ENCODE data around the gene CGNL1.

CGNL1 gene

DNA sequence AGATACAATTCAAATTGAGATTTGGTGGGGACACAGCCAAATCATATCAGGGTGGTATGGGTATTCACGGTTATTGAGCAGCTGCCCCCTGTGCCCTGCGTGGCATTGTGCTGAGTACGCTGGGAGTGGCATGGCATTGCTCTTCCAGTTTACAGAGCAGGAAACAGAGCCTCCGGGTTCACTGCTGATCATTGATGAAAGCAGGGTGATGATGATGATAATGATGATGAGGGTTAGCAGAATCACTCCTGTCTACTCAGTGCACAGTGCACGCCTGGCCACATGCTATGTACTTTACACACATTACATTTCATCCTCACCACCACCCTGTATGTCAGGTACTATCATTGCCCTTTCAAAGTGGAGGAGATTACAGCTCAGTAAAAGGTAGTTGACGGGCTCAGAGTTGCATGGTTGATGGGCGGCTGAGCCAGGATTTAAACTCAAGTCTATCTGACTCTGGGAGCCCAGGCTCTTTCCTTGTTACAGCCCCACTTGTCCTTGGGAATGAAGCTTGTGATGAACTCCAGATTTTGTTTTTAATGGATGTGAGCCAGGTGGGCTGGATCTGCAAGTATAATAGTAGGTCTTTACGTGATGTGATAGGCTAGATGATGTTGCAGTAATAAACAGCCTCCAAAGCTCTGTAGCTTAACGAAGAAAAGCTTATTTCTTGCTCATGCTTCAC, 127.8 kb downstream of the CGNL1 start:
- DNase-seq, result no peak

DNA sequence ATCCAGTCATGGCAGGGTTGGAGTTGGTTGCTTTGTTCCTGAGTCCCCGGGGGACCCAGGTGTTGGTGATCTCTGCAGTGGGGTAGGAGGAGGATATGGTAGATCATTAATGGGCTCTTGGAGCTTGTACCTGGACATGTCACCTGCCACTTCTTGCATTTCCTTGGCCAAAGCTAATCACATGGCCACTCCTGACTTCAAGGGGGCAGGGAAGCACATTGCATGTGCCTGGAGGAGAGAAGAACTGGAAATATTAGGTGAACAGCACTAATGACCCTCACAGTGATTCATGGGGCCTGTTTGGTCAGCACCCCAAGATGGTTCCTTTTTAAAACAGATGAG, 128.3 kb downstream of the CGNL1 start:
- DNase-seq, result no peak

DNA sequence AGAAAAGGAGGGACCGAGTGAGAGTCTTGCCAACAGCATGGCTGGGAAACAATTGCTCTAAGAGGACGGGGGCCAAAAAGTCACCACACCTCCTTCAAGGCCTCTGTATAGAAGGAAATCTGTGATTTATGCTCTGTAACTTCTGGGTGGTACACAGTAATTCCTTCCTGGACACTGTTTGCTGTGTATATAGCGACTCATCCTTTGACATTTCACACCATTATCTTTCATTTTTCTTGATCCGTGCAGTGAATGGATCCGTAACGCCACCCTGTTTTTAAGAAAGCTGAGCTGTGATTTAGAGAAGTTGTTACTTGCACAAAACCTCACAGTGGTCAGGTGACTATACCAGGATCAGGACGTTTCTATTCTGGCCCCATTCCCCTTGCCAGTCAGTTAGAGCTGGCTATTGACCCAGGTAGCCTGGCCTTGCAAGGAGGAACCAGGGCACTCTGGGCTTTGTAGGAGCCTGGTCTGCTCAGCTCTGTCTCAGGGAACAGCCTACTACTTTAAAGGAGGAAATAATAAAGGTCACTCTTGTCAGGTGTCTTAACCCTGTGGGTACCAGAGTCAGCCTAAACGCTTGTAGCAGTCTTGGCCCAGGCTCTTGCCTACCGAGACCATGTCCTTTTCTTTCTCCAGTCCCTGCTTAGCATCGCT, 128.9 kb downstream of the CGNL1 start:
- no peak for DNase-seq

DNA sequence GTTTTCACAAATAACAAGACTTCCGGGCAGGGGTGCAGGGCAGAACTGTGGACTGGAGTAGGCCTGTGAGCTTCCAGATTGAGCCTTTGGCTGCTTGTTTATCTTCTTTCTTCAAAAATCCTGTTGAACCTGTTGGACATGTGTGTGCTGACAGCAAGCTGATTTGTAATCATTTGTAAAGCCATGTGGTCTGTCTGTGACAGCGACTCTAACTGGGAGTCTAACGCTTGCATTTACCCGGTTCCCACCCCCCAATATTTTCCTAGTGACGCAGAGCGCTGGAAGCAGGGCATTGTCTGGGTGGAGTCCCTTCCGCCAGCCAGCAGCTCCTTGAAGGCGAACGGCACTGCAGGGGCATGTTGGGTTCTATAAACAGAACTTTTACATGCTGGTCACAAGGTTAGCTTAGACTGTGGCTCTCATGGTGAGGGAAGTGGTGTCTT, 129.7 kb downstream of the CGNL1 start:
- no peak for DNase-seq

DNA sequence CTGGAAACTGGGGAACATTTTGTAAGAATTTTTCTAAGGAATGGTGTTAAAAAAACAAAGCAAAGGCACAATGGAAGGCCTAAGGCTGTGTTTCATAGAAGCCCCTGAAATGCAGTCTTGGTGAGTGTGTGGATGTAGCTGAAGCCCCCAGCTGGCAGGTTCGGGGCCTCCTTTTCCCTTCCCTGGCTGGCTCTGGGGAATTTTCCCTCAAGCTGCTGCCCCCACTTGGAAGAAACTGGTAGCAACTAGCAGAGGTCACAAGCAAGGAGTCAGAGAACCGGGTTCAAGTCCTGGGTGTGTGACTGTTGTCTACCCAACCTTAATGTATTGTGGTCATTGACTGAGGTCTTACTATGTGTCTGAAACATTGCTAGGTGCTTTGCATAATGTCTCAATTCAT, 130.1 kb downstream of the CGNL1 start:
- DNase-seq, result no peak

DNA sequence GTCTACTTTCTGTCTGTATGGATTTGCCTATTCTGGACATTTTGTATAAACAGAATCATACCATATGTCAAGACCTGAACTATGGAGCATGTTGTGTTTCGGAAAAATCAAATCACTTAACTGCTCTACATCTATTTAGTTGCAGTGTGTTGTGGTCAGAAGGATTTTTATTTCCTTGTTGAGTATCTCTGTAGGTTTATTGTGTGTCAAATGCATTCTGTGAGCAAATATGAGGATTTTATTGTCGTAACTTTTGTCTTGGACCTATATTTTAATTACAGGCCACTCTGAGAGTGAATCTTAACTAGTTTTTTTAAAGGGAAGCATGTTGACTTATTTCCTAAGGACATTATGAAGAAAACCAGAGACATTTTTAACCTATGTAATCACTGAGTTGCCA, 130.8 kb downstream of the CGNL1 start:
- DNase-seq, result no peak

DNA sequence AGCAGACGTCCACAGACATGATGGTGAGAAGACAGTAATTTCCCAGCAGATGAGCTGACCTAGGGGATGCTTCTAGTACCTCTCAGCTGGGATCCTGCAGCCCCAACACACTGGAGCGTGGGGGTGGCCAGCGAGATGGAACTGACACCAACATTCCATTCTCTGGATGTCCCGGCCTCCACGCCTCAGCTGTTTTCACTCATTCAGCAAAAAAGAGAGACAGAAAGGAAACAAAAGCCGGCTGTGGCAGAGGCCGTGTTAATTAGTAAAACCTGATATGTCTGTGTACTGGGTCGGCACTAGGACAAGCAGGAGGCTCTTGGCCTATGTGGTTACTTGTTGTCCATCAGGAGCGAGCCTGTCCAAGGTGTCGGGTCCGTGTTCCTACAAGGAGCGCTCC, 132.8 kb downstream of the CGNL1 start:
- DNase-seq, result no peak

DNA sequence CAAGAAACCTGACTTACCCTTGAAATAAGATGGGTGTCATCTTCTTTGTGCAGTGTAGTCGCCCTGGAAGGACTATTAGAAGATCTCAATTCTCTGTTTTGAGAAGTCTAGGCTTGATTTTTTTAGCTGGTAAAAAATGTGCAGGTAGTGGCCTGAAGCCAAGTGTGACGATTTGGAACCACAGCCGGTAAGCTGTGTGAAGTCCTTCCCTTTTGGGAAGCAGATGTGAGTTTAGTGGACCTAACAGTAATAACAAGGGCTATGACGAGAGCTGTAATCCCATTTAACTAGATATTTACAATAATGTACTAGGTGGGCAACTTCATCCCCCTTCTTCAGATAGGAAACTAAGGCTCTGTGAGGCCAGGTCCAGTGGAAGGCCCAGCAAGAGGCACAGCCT, 133.7 kb downstream of the CGNL1 start:
- DNase-seq, result no peak

DNA sequence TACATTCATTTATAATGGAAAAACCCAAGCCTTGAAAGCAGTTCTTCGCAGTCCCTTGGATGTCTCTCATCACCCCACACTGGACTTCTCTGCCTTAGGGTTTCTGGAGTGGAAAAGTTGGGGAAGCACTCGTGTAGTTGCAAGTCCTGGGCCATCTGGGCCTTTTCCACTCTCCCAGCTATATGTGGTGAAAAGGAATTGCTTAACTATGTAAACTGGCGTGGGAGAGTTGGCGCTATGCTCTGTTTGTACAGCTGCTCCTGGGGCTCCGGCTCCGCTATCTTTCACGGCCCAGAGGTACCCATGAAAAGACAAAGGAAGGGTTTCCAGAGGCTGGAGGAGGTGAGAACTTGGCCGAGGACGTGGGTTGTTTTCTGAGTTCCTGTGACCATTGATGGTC, 134.3 kb downstream of the CGNL1 start:
- DNase-seq, result no peak

DNA sequence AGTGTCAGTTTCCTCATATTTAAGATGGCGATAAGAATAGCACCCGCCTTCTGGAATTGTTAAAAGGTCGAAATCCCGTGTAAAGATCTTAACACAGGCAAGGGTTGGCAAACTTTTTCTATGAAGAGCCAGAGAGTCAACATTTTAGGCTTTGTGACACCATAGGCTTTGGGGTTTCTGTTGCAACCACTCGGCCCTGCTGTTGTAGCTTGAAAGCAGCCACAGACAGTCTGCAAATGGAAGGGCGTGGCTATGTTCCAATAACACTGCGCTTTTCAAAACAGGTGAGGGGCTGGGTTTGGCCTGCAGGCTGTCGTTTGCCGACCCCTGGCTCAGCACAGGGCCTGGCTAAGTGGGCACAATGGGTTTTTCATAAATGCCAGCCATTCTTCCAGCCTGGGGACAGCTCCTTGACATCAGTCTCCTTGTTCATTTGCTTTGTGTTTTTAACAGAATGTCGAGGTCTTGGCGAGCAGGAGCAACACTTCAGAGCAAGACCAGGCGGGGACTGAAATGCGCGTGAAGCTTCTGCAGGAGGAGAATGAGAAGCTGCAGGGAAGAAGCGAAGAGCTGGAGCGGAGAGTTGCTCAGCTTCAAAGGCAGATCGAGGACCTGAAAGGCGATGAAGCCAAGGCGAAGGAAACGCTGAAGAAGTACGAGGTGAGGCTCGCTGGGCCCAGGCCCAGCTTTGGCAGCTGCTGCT, 140.2 kb downstream of the CGNL1 start:
- DNase-seq, result peak; percentile 27

DNA sequence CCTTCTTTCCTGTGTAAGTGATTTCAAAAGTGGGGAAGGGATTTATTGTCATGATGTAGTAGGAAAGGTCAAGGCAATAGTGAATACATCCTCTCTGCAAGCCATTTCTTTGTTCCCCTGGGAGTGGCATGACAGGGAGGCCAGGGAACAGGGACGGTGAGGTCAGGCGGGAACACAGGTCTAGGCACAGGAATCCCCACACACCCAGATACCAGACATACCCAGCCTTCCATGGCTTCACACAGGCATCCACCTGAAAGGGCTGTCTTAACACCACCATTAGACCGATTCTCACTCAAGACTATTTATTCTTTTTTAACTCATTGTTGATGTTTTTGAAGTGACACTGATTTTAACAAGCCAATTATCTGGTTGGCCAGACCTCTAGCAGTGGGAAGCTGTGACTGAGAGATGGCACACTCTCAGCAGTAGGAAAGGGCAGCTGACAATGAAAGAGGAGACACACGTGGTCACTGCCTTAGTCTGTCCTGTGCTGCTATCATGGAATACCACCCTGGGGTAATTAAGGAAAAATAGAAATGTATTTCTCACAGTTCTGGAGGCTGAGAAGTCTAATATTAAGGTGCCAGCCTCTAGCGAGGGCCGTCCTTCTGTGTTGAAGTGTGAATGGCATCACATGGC, 140.8 kb downstream of the CGNL1 start:
- DNase-seq, result no peak

DNA sequence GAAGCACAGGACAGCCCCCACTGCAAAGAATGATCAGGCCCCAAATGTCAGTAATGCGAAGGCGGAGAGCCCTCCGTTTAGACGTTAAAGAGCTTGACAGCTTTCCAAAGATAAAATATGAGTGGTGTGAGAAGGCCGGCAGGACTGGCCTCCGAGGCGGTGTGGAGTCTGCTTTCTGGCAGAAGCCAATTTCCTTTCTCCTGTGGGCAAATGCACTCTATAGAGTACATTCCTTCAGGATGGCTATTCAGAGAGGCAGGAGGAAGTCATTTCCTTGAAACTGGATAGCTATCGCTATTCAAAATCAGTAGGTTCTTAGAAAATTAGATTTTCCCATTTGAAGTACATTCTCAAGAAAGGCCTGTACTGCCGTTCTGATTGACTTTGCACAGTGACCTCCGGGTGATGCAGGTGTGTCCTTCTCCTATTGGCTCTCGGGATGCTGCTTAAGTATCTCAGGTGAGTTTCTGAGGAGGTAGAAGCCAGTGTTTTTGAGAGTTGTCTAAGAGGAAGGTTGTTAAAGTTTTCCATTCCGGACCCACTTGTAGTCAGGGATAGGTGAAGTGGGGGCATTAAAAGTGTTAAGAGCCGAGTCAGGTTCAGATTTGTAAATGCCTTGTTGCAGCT, 142.6 kb downstream of the CGNL1 start:
- DNase-seq, result no peak

DNA sequence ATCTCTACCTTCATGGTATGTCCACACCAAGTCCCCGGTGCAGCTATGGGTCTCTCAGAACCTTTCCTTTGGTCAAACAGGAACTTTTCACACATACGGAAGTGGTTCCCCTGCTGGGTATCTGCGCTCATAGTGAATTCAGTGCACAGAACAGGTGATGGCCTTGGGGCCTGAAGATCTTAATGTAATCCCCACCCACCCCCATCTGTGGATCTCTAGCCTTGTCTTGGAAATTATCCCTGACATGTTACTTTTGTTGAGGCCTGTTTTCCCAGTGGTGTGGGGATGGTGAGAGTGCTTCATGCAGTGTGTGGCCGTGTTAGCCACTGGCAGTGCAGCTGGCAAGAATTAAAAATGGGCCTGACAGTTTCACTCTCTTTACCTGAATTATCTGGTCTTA, 143.5 kb downstream of the CGNL1 start:
- no peak for DNase-seq

DNA sequence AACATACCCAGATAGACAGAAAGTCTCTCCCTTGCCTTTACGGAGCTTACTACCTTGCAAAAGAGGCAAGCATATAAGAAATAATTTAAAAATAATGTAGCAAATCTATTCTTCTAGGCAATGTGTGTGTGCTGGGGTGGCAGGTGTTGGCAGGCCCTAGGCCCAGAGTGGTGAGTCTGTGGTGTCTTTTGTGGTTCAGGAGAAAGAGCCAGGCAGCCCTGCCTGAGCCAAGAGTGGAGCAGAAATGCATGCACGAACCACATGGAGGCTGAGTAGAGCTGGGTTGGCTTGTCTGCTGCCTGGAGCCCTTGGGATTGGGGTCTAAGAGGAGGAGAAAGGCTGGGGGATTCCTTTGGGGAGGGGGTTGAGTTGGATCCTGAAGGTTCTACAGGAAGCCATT, 145.2 kb downstream of the CGNL1 start:
- no peak for DNase-seq

DNA sequence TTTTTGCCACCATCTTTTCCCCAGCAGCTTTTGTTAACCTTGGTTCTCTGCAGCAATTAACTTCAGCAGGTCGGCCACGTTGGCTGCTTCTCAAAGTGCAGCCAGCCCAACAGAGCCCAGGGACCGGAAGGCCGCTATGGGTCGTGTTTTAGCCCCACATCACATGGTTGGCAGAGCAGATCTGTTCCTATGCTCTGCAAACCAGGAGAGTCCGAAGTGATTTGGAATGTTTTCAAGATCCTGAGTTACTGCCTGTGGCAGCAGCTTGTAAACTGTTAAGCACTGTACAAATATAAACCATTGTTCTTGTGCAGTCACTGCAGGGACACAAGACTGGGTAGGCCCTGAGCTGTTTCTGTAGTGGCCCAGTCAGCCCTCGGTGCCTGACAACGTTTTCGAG, 145.8 kb downstream of the CGNL1 start:
- no peak for DNase-seq

DNA sequence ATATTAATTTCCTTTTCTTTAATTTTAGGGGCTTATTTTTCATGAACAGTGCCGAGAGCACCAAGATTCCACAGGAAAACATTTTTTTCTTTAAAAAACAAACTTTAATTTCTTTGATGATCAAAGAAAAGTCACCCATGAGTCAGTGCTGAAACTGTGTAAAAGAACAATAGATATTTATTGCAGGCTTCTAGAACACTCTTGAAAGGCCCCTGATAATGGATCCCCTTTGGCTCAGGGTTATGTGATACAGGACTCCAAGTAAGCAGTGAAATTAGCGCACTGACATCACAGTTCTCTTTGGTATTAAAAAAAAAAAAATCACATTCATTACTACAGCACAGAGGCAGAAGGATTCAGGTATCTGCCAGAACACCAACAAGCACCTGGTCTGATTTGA, 149.3 kb downstream of the CGNL1 start:
- DNase-seq, result no peak

DNA sequence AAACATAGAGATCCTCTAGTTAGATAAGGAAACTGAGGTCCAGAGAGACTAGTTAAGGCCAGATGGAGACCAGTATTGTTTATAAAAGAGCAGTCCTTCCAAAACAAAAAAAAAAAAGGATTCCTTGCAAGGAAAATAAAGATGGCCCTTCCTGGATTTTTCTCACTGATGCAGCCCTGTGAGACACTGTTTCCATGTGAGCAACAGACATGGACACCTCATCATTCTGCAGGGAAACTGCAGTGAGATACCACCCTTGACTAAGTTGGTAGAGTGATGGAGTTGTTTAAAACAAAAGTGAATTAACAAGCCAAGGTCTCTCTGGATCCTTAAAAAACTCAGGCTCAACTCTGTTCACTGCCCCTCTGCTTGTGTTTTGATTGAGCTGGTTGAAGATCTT, 149.8 kb downstream of the CGNL1 start:
- no peak for DNase-seq

DNA sequence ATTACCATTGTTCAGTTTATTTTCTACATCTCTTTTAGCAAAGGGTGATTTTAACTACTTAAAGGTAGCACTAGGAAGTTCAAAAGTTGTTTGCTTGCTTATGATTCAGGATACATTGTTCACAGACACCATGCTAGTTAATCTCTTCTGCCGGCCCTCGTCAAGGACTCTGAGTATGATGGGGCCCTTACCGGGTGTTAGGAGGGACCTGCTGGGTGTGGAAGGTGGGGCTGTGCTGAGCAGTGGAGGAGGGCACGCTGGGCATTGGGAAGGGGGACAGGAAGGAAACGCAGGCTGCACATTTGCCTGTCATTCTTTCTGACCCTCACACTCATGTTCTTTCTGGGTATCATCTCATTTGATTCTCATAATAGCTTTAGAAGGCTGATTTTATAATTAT, 150.3 kb downstream of the CGNL1 start:
- no peak for DNase-seq

DNA sequence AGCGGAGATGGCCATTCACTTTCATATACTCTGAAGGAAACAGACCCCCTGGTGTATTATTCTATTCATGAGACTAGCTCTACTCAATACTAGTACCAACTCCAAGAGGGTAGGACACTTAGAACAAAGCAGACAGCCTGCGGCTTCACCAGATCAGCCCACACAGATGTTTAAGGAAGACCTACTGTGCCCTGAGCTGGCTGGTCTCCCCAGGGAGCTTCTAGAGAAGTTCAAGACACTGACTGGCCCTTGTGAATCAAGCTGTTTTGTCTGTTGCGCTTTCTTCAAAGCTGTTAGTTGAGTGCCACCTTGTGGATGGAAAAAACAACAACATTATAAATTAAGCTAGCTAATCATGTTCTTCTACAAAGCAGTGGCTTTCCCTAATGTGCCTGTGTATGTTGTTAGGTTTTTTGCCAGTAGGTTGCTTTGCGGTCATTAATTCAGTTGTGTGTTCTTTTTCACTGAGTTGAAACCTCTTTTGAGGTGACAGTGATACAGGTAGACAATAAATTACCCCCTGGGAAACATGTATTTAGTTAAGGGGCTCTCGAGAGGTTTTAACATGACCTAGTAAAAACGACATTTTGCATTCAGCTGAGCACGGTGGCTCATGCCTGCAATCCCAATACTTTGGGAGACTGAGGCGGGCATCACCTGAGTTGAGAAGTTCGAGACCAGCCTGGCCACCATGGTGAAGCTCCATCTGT, 151.2 kb downstream of the CGNL1 start:
- peak; percentile 83 for DNase-seq

DNA sequence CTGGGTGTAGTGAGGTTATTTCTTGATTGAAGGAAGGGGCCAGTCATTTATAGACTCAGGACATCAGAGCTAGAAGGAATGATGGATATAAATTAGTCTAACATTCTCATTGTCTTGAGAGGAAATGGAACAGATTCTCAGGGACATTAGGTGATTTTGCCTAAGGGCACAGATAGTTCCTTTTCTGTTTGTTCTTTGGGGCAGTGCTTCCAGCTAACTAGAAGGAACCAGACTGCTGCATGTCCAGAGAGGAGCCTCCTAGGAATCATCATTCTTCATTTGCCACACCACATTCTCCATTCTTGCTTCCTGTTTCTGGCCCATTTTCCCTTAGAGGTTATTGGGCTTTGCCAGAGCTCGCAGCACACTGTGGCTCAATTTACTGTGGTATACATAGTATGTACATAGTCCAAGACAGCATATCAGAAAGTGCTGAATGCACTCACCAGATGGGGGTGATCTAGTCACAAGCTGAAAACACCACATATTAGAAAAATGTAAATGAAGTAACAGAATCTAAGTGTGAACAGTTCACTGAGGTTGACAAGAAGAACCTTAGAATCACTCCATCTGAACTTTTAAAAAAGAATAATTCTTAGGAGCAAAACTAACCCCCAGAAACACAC, 152.7 kb downstream of the CGNL1 start:
- DNase-seq, result no peak

DNA sequence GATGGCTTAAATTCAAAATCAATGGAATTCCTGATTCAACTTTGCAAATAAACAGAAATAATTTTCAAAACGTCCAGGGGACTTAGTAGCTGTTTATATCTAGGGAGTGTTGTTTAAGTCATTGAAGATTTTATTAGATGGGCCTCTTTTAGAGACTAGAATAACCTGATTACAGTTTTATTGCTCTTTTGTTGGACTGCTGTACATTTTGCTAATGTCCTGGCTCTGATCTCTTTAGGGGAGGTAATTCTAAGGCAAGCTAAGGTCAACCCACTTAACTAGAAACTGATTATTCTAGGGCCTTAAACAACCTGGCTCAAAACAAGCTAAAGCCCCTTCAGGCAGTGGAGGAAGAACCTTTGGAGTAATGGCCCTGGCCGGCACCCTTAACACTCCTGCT, 153.4 kb downstream of the CGNL1 start:
- DNase-seq, result no peak

DNA sequence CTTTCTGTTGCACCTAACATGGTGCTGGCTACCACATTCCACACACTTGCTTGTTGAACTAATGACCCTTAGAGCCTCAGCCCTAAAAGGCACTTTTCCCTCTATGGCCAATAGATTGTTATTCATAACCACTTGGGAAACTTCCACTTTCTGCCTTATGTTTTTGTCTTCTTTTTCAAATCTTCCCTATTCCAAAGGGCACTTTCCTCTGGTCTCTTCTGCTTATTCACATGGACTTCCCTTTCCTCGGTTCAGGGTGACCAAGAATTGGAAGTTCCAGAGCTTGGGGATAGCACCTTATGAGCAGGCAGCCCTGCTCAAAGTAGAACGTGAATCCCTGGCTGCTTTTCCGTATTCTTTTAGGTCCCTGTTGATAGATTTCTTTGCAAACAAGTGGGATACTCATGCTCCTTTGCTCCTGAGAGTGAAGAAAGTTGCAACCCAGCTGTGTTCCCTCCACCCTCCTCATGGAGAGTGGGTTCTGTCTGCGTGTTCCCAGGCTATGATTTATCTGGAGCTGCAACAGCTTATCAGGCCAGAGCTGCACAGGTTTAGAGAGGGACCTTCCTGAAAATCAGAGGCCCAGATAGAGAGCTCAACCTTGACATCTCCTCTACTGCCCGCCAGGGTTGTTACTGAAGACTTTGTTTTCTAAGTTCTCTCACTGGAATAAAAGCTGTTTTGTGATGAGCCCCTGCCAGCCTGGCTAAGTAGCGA, 156.6 kb downstream of the CGNL1 start:
- DNase-seq, result no peak
